ENCODE results near the gene BTBD17. TPM values are rescaled to one million over a fixed set of nuclear protein-coding genes. Genes with fewer than 3 reads are reported as not detected.

The BTBD17 gene
- total and polyA plus RNA-seq, 2 of the 8 experiments (the other 6 are each of a cell fraction or from before 2014, with no cell fraction given) = 7.0 to 14.8 TPM

GRCh38 chr17:74344658-74345057 is 17.0 kb downstream of the BTBD17 start:
- Histone ChIP-seq H4K8ac (ENCODE audit: extremely low read depth, insufficient read depth, low read length) (no peak overlapping the region), H3K4me3 (ENCODE audit: extremely low read depth in 1 of 4, insufficient read depth in 2 of 4, low read depth in 3 of 4, low read length in 4 of 4) (no peak overlapping the region), H2BK120ac (replicated peaks; ENCODE audit: low read depth, low read length) (no peak overlapping the region), H3K4me2 (ENCODE audit: insufficient read depth in 1 of 2, low read depth in 2 of 2, low read length in 2 of 2) (no peak overlapping the region), H2BK20ac (ENCODE audit: low read length) (no peak overlapping the region), H3K9me3 (ENCODE audit: insufficient read depth in 2 of 2, low read depth in 1 of 2, low read length in 1 of 2) (no peaks in the 10 kb centered on the region), H3K36me3 (ENCODE audit: control insufficient read depth in 2 of 4, insufficient read depth in 4 of 4, low read length in 3 of 4) (no peaks in the 10 kb centered on the region), H3K27me3 (replicated peaks in 1 of 4; ENCODE audit: control insufficient read depth in 3 of 4, extremely low read depth in 1 of 4, insufficient read depth in 3 of 4, low read length in 3 of 4) (peaks cover 0 to 2% (median 0%) of the 10 kb centered on the region in 4 experiments; a peak in 2 of 7 replicates), H3K56ac (replicated peaks; ENCODE audit: insufficient read length, low read depth, low read length) (no peak overlapping the region), H2BK5ac (ENCODE audit: low read depth, low read length) (no peak overlapping the region), H3K23ac (ENCODE audit: insufficient read length) (no peak overlapping the region), H4K91ac (replicated peaks; ENCODE audit: insufficient read length, low read length) (no peak overlapping the region), H2BK12ac (ENCODE audit: low read depth, low read length) (no peak overlapping the region), H3K4ac (replicated peaks; ENCODE audit: insufficient read length, low read depth, low read length) (no peak overlapping the region), H2AFZ (ENCODE audit: low read length) (no peak overlapping the region), H3K4me1 (replicated peaks in 1 of 4; ENCODE audit: control insufficient read depth in 3 of 4, insufficient read depth in 4 of 4, low read length in 3 of 4) (peaks cover 0 to 16% (median 9%) of the 10 kb centered on the region in 4 experiments; a peak in 5 of 7 replicates), H3K18ac (ENCODE audit: extremely low read depth, low read length) (peak overlapping the region; percentile 32), H3K79me1 (ENCODE audit: low read depth, low read length) (no peaks in the 10 kb centered on the region), H3K27ac (ENCODE audit: low read depth, low read length) (no peak overlapping the region), H2AK5ac (ENCODE audit: low read depth, low read length) (no peak overlapping the region), H3K14ac (ENCODE audit: insufficient read length) (no peak overlapping the region), H4K20me1 (replicated peaks in 1 of 2; ENCODE audit: control insufficient read depth in 1 of 2, insufficient read depth in 2 of 2, low read length in 2 of 2) (no peaks in the 10 kb centered on the region), H3K23me2 (ENCODE audit: low read depth, low read length) (no peaks in the 10 kb centered on the region), H3K9ac (replicated peaks in 1 of 4; ENCODE audit: extremely low read depth in 1 of 4, low read depth in 3 of 4, low read length in 3 of 4) (no peak overlapping the region), H4K5ac (ENCODE audit: insufficient read length, low read depth, low read length) (no peak overlapping the region), H3K79me2 (ENCODE audit: control insufficient read depth in 1 of 2, insufficient read depth in 2 of 2, low read length in 2 of 2) (no peaks in the 10 kb centered on the region), H2BK15ac (ENCODE audit: low read length) (peak overlapping the region; percentile 95; the same call in 1 of the 2 replicates)
- no peak for DNase-seq (ENCODE audit: low read depth in 1 of 2, low spot score in 2 of 2)
- WGBS, 2 experiments (ENCODE audit: extremely low coverage in 1 of 2, insufficient coverage in 1 of 2, insufficient read length in 1 of 2, insufficient replicate concordance in 2 of 2, low coverage in 1 of 2, low lambda C conversion rate in 2 of 2, missing lambda C conversion rate in 1 of 2) = 88% methylated on average over 20 of the region's 21 CpGs; no CpG with 5 or more reads in 1 of the 2 experiments
- CTCF ChIA-PET (ENCODE audit: partially characterized antibody) = interaction anchor here (0.6 to 11.2 kb wide), 10 partner anchors 8 to 63 kb away, joined by 3 to 114 read pairs (median 3); no protein-coding TSS in a partner anchor
- no peak for FAIRE-seq
- POLR2A ChIA-PET (ENCODE audit: partially characterized antibody) = no interaction called here
- TF ChIP-seq SP1 (IDR thresholded peaks at IDR 0.05; ENCODE audit: low read depth, low read length) = no peak
- TF ChIP-seq RBBP5 (IDR thresholded peaks at IDR 0.05; ENCODE audit: borderline replicate concordance, low read depth, low read length) = no peak
- no peak for TF ChIP-seq CHD1 (IDR thresholded peaks at IDR 0.05; ENCODE audit: low read depth, low read length)
- no peak for TF ChIP-seq GTF2F1 (IDR thresholded peaks at IDR 0.05; ENCODE audit: borderline replicate concordance, low read depth, low read length)
- TF ChIP-seq SP4 (IDR thresholded peaks at IDR 0.05; ENCODE audit: low read length) = no peak
- no peak for TF ChIP-seq POU5F1 (IDR thresholded peaks at IDR 0.05; ENCODE audit: low read depth, low read length)
- no peak for TF ChIP-seq RAD21 (IDR thresholded peaks at IDR 0.05 in 1 of 2, conservative IDR thresholded peaks at IDR 0.05 in 1 of 2; ENCODE audit: low read depth in 2 of 2, low read length in 2 of 2)
- no peak for TF ChIP-seq CREB1 (IDR thresholded peaks at IDR 0.05)
- no peak for TF ChIP-seq KDM5A (IDR thresholded peaks at IDR 0.05; ENCODE audit: low read length)
- no peak for TF ChIP-seq SAP30 (IDR thresholded peaks at IDR 0.05; ENCODE audit: insufficient read depth, insufficient replicate concordance, low read length)
- TF ChIP-seq CTBP2 (IDR thresholded peaks at IDR 0.05; ENCODE audit: borderline replicate concordance, insufficient read depth, insufficient read length, low read length) = no peak
- TF ChIP-seq ASH2L (IDR thresholded peaks at IDR 0.05; ENCODE audit: low read length) = no peak
- TF ChIP-seq RFX5 (IDR thresholded peaks at IDR 0.05; ENCODE audit: borderline replicate concordance, low read depth, low read length) = no peak
- TF ChIP-seq, protein P1, sequence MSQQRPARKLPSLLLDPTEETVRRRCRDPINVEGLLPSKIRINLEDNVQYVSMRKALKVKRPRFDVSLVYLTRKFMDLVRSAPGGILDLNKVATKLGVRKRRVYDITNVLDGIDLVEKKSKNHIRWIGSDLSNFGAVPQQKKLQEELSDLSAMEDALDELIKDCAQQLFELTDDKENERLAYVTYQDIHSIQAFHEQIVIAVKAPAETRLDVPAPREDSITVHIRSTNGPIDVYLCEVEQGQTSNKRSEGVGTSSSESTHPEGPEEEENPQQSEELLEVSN (IDR thresholded peaks at IDR 0.05) = no peak
